IMR-90 (cell line): Measurements from ENCODE around the gene SGCA.

Experiments
- MAZ ChIP-seq: IDR thresholded peaks from 2 replicates; pipeline ENCODE4 v1.6.1; 2012; ENCODE audit warnings: low read depth, mild to moderate bottlenecking, low read length, improper control_type of control experiment, moderate library complexity, borderline replicate concordance
- SMC3 ChIP-seq: fragments of 150-350 bp; IDR thresholded peaks from 2 replicates; pipeline ENCODE4 v1.6.1; 2016; ENCODE audit warnings: low read depth, mild to moderate bottlenecking, antibody characterized with exemption, low read length, moderate library complexity
- TF ChIP-seq, protein P1 (sequence below): conservative IDR thresholded peaks from 2 replicates; pipeline ENCODE4 v1.5.1; 2012; ENCODE audit warnings: mild to moderate bottlenecking, low read depth, low read length, improper control_type of control experiment

DNA sequence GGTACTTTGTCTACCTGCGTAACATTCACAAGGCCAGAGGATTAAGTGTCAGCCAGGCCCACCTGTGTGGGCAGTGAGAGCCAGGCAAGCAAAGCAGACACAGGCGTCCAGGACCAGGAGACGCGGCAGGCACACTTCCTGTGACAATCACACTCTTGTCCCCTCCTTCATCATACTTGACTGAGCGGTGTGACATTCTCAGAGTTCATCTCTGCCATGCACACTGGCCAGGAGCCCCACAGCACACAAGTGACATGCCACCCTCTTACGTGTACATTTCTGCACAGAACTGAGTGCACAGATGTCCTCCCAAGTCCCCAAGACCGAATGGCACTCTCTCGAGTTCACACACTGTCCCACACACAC, 24.1 kb upstream of the SGCA start:
- TF ChIP-seq MAZ (no peak), SMC3 (no peak)
- TF ChIP-seq, protein P1, sequence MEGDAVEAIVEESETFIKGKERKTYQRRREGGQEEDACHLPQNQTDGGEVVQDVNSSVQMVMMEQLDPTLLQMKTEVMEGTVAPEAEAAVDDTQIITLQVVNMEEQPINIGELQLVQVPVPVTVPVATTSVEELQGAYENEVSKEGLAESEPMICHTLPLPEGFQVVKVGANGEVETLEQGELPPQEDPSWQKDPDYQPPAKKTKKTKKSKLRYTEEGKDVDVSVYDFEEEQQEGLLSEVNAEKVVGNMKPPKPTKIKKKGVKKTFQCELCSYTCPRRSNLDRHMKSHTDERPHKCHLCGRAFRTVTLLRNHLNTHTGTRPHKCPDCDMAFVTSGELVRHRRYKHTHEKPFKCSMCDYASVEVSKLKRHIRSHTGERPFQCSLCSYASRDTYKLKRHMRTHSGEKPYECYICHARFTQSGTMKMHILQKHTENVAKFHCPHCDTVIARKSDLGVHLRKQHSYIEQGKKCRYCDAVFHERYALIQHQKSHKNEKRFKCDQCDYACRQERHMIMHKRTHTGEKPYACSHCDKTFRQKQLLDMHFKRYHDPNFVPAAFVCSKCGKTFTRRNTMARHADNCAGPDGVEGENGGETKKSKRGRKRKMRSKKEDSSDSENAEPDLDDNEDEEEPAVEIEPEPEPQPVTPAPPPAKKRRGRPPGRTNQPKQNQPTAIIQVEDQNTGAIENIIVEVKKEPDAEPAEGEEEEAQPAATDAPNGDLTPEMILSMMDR = no peak
